H9 (cell line): ENCODE measurements around the gene UBR7. TPM values are rescaled to one million over a fixed set of nuclear protein-coding genes. Genes with fewer than 3 reads are reported as not detected.

ENCODE experiments used
- DNase-seq: peaks from one replicate; pipeline ENCODE4 v3.0.0-alpha.2; 2017
- H2AFZ ChIP-seq: one replicate; pipeline ENCODE4 v1.6.1; 2013; ENCODE audit warnings: mild to moderate bottlenecking, low read length, control low read depth, moderate library complexity
- H2AK5ac ChIP-seq: 2 replicates; pipeline ENCODE4 v1.6.1; 2013; ENCODE audit warnings: low read length, control low read depth, mixed read lengths; ENCODE audit not compliant: insufficient read length
- H2BK120ac ChIP-seq: one replicate; pipeline ENCODE4 v1.6.1; 2013; ENCODE audit warnings: low read depth, mild to moderate bottlenecking, low read length, control low read depth, inconsistent platforms; ENCODE audit not compliant: poor library complexity, severe bottlenecking
- H2BK12ac ChIP-seq: 2 replicates; pipeline ENCODE4 v1.6.1; 2013; ENCODE audit warnings: low read length, control low read depth, mixed read lengths, low read depth; ENCODE audit not compliant: insufficient read length
- H2BK15ac ChIP-seq: 2 replicates; pipeline ENCODE4 v1.6.1; 2013; ENCODE audit warnings: low read depth, low read length, control low read depth
- H2BK20ac ChIP-seq: one replicate; pipeline ENCODE4 v1.6.1; 2013; ENCODE audit warnings: low read depth, mild to moderate bottlenecking, low read length, control low read depth, inconsistent platforms; ENCODE audit not compliant: poor library complexity, severe bottlenecking
- H2BK5ac ChIP-seq: 2 replicates; pipeline ENCODE4 v1.6.1; 2013; ENCODE audit warnings: low read length, control low read depth, mixed read lengths; ENCODE audit not compliant: insufficient read length
- H3K14ac ChIP-seq: 2 replicates; pipeline ENCODE4 v1.6.1; 2013; ENCODE audit warnings: low read length, control low read depth; ENCODE audit not compliant: insufficient read depth
- H3K18ac ChIP-seq: 2 replicates; pipeline ENCODE4 v1.6.1; 2013; ENCODE audit warnings: low read depth, mild to moderate bottlenecking, mixed read lengths, low read length, control low read depth; ENCODE audit not compliant: insufficient read length
- H3K23ac ChIP-seq: 2 replicates; pipeline ENCODE4 v1.6.1; 2013; ENCODE audit warnings: low read length, control low read depth, mixed read lengths, low read depth; ENCODE audit not compliant: insufficient read length
- H3K23me2 ChIP-seq: 2 replicates; pipeline ENCODE4 v1.6.1; 2013; ENCODE audit warnings: low read depth, mild to moderate bottlenecking, mixed read lengths, low read length, control low read depth; ENCODE audit not compliant: insufficient read length, poor library complexity, severe bottlenecking
- H3K27ac ChIP-seq: 2 replicates; pipeline ENCODE4 v1.5.1; 2013; ENCODE audit warnings: low read length, control low read depth, mixed read lengths, low read depth; ENCODE audit not compliant: insufficient read length
- H3K27me3 ChIP-seq: 2 replicates; pipeline ENCODE4 v1.6.1; 2013; ENCODE audit warnings: low read length, control low read depth, inconsistent platforms; ENCODE audit not compliant: insufficient read depth
- H3K4ac ChIP-seq: 2 replicates; pipeline ENCODE4 v1.6.1; 2013; ENCODE audit warnings: low read depth, mild to moderate bottlenecking, control low read depth, inconsistent platforms, low read length, moderate library complexity
- H3K4me1 ChIP-seq: 2 replicates; pipeline ENCODE4 v1.6.1; 2013; ENCODE audit warnings: low read length, control low read depth, inconsistent platforms; ENCODE audit not compliant: insufficient read depth
- H3K4me2 ChIP-seq: 2 replicates; pipeline ENCODE4 v1.6.1; 2013; ENCODE audit warnings: low read length, control low read depth, mixed read lengths; ENCODE audit not compliant: insufficient read length, insufficient read depth
- H3K56ac ChIP-seq: 2 replicates; pipeline ENCODE4 v1.6.1; 2013; ENCODE audit warnings: low read depth, mild to moderate bottlenecking, mixed read lengths, low read length, control low read depth; ENCODE audit not compliant: insufficient read length
- H3K79me1 ChIP-seq: 2 replicates; pipeline ENCODE4 v1.6.1; 2013; ENCODE audit warnings: low read depth, mild to moderate bottlenecking, moderate library complexity, low read length, control low read depth, inconsistent platforms; ENCODE audit not compliant: insufficient read depth, poor library complexity, severe bottlenecking
- H3K79me2 ChIP-seq: 2 replicates; pipeline ENCODE4 v1.6.1; 2013; ENCODE audit warnings: low read length, control low read depth, inconsistent platforms; ENCODE audit not compliant: insufficient read depth
- H3K9ac ChIP-seq: 2 replicates; pipeline ENCODE4 v1.6.1; 2013; ENCODE audit warnings: low read length, control low read depth, mixed read lengths; ENCODE audit not compliant: insufficient read length; ENCODE audit errors: extremely low read depth
- H3K9me3 ChIP-seq: one replicate; pipeline ENCODE4 v1.6.1; 2013; ENCODE audit warnings: low read depth, low read length, inconsistent platforms; ENCODE audit not compliant: control insufficient read depth
- H3T11ph ChIP-seq: one replicate; pipeline ENCODE4 v1.6.1; 2013; ENCODE audit warnings: mild to moderate bottlenecking, low read length, control low read depth, inconsistent platforms
- H4K20me1 ChIP-seq: one replicate; pipeline ENCODE4 v1.6.1; 2013; ENCODE audit not compliant: control insufficient read depth, insufficient read length, insufficient read depth
- H4K5ac ChIP-seq: 2 replicates; pipeline ENCODE4 v1.6.1; 2013; ENCODE audit warnings: low read depth, mild to moderate bottlenecking, mixed read lengths, low read length, control low read depth; ENCODE audit not compliant: insufficient read length
- H4K8ac ChIP-seq: replicated peaks from 2 replicates; pipeline ENCODE4 v1.6.1; 2013; ENCODE audit warnings: low read length, control low read depth, mixed read lengths, low read depth; ENCODE audit not compliant: insufficient read length
- H4K91ac ChIP-seq: 2 replicates; pipeline ENCODE4 v1.6.1; 2013; ENCODE audit warnings: low read depth, mild to moderate bottlenecking, moderate library complexity, mixed read lengths, low read length, control low read depth; ENCODE audit not compliant: insufficient read length
- H3K27ac Mint-ChIP-seq, 3 experiments: 2 replicates in 2 of 3; 3 replicates in 1 of 3; pipeline ENCODE4 v1.8.0; 2020 to 2021; ENCODE audit warnings: mixed read lengths in 3 of 3, mild to moderate bottlenecking in 1 of 3, moderate library complexity in 1 of 3
- H3K27me3 Mint-ChIP-seq: 2 replicates; pipeline ENCODE4 v1.8.0; 2021; ENCODE audit warnings: low read depth, mild to moderate bottlenecking, moderate library complexity, mixed read lengths
- H3K36me3 Mint-ChIP-seq, 3 experiments: 2 replicates in 2 of 3; 3 replicates in 1 of 3; pipeline ENCODE4 v1.8.0; 2020 to 2021; ENCODE audit warnings: low read depth in 3 of 3, mixed read lengths in 3 of 3; ENCODE audit not compliant: insufficient read depth in 1 of 3
- H3K4me1 Mint-ChIP-seq, 2 experiments: 2 replicates each; pipeline ENCODE4 v1.8.0; 2020; ENCODE audit warnings: mixed read lengths in 2 of 2
- H3K4me3 Mint-ChIP-seq, 2 experiments: 2 replicates in 1 of 2; 3 replicates in 1 of 2; pipeline ENCODE4 v1.8.0; 2020 to 2021; ENCODE audit warnings: mild to moderate bottlenecking in 2 of 2, mixed read lengths in 2 of 2, moderate library complexity in 1 of 2
- H3K9me3 Mint-ChIP-seq, 2 experiments: 2 replicates in 1 of 2; 3 replicates in 1 of 2; pipeline ENCODE4 v1.8.0; 2020; ENCODE audit warnings: mild to moderate bottlenecking in 2 of 2, mixed read lengths in 2 of 2, moderate library complexity in 1 of 2
- CTCF ChIP-seq: fragments of 200-600 bp; sonication (generic); conservative IDR thresholded peaks from 3 replicates; pipeline ENCODE4 v1.8.0; 2021; ENCODE audit warnings: antibody characterized with exemption, mild to moderate bottlenecking
- WGBS: extraction: QIAGEN DNeasy Blood & Tissue Kit; methylation state at CpG from one replicate; pipeline ENCODE4 v1.1.7; 2013; ENCODE audit warnings: missing lambda C conversion rate, low lambda C conversion rate, mixed read lengths; ENCODE audit not compliant: insufficient read length; ENCODE audit errors: extremely low coverage; 5-methylcytosine and 5-hydroxymethylcytosine counted together
- total RNA-seq: library from RNA; stranded (reverse); gene quantifications from 2 replicates; pipeline ENCODE4 v1.2.1, GENCODE V29; 2021

The UBR7 gene
- total RNA-seq, 1 experiment from 2014 or later, result 28.4 TPM

- TF ChIP-seq CTCF, result no peak
- Histone ChIP-seq H3T11ph (no peak overlapping the region), H3K9me3 (no peaks in the 10 kb centered on the region), H2BK120ac (no peak overlapping the region), H4K5ac (no peak overlapping the region), H2BK15ac (no peak overlapping the region), H2AK5ac (no peak overlapping the region), H2BK12ac (no peak overlapping the region), H4K20me1 (no peaks in the 10 kb centered on the region), H4K8ac (no peak overlapping the region), H3K27ac (no peak overlapping the region), H3K4ac (no peak overlapping the region), H3K9ac (no peak overlapping the region), H3K4me2 (no peak overlapping the region), H3K79me2 (no peaks in the 10 kb centered on the region; the same call in 1 of the 2 replicates), H3K23ac (no peak overlapping the region), H2AFZ (no peak overlapping the region), H3K23me2 (peaks cover 3% of the 10 kb centered on the region), H3K27me3 (no peaks in the 10 kb centered on the region), H3K18ac (no peak overlapping the region), H3K14ac (no peak overlapping the region), H4K91ac (no peak overlapping the region), H3K4me1 (no peaks in the 10 kb centered on the region), H3K79me1 (peaks cover 9% of the 10 kb centered on the region), H2BK20ac (no peak overlapping the region), H2BK5ac (no peak overlapping the region), H3K56ac (no peak overlapping the region)
- no peak for DNase-seq
- Mint-ChIP-seq H3K4me3 (no peak overlapping the region), H3K36me3 (peaks cover 3 to 35% (median 34%) of the 10 kb centered on the region in 3 experiments; a peak in 6 of 7 replicates), H3K9me3 (no peaks in the 10 kb centered on the region), H3K27ac (no peak overlapping the region), H3K27me3 (no peaks in the 10 kb centered on the region), H3K4me1 (peaks cover 11 to 18% of the 10 kb centered on the region in 2 experiments)
- no CpG with 5 or more reads among the region's 3 CpGs for WGBS
These were observed 20.1 kb upstream of the UBR7 start for GRCh38 chr14:93186956-93187355.
